Smooth muscle cell of the brain vasculature (primary cell): ENCODE data around the gene LRRC38.

ENCODE experiments used
- DNase-seq: peaks from one replicate; pipeline ENCODE4 v3.0.0-alpha.2; 2012; ENCODE audit warnings: low read depth, low spot score

Gene LRRC38

GRCh38 chr1:13517193-13517812 is 3.5 kb upstream of the LRRC38 start:
- DNase-seq = no peak

- no peak for DNase-seq
Observed at GRCh38 chr1:13516606-13517005, 2.8 kb upstream of the LRRC38 start.

- DNase-seq = no peak
Observed at GRCh38 chr1:13514821-13515220, 1.0 kb upstream of the LRRC38 start.

DNA sequence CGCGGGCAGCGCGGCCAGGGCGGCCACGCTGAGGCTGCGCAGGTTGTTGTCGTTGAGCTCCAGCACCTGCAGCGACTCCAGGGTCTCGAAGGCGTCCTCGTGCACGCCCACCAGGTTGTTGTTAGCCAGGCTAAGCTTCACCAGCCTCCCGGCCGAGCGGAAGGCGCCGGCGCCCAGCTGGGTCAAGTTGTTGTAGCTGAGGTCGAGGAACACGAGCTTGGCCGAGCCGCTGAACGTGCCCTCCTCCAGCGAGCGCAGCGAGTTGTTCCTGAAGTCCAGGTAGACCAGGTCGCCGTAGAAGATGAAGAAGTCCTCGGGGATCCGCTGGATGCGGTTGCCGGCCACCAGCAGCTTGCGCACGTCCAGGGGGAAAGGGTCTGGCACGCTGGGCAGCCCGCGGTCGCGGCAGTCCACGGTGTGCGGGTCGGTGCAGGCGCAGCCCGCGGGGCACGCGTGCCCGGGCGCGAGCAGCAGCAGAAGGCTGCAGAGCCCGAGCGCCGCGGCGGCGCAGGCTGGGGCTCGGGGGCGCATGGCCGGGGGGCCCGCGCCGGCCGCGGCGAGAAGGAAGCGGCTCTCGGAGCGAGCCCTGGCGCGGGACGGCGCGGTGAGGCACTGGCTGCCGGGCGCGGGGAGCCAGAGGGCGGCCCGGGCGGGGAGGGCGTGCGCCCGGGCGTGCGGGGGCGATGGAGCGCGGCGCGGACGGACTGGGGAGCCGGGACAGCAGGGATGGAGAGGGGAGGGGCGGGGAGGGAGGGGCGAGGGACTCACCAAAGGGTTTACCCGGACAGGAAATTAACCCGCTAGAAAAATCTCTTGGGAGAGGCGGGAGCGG is 524 bp downstream of the LRRC38 start:
- DNase-seq = no peak

DNA sequence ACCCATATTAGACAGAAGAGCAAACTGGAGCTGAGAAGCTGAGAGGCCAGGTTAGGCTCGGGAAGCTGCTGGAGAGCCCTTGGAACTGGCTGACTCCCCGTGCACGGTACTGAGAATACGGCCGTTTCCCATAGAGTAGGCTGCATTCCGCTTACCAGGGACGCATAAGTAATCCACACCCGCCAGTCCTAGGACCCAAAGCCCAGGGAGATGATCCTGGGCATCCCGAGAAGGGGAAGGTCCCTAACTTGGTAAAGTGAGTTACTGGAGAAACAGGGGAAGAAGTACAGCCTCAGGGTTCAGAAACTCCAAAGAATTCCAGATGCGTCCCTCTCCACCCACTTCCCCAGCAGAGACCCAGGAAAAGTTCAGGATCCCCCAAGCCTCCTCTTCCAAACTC is 1.3 kb downstream of the LRRC38 start:
- no peak for DNase-seq

DNA sequence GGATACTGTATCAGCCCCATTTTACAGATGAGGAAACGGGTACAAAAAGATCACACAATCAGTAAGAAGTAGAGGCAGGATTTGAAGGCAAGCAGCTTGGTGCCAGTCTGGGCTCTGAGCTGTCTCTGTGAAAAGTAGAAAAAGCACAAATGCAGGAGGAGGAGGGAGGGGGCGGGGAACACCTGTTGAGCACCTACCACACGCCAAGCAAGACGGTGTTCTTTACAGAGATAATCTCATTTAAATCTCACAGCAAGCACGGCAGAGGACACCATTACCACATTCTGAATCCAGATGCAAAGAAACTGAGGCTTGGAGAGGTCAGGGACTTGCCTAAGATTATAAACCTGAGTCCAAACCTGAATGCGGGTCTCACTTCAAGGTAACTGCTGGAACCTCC is 3.3 kb downstream of the LRRC38 start:
- DNase-seq = no peak

- no peak for DNase-seq
Observed at GRCh38 chr1:13507075-13507474, 6.7 kb downstream of the LRRC38 start.

GRCh38 chr1:13505020-13505419 is 8.8 kb downstream of the LRRC38 start:
- no peak for DNase-seq

GRCh38 chr1:13500806-13501205 is 13.0 kb downstream of the LRRC38 start:
- no peak for DNase-seq

DNA sequence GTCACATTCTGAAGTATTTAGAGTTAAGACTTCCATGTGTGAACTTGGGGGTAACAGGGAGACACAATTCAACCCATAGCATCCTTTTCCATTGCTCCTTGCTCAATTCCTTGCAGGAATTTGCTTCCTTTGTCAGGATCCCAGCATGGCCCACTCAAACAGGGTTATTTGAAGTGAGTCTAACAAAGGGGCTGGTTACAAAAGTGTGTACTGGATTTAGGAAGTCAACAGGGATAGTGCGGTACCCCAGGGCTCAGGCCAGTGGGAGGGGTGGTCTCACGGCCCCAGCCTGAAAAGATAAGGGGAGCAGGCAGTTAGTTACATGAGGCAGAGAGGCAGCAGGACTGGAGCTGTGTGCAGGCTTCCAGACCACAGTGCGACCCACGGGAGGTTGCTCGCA is 14.4 kb downstream of the LRRC38 start:
- DNase-seq = no peak

- DNase-seq = no peak
Observed at GRCh38 chr1:13498553-13498952, 15.2 kb downstream of the LRRC38 start.

DNA sequence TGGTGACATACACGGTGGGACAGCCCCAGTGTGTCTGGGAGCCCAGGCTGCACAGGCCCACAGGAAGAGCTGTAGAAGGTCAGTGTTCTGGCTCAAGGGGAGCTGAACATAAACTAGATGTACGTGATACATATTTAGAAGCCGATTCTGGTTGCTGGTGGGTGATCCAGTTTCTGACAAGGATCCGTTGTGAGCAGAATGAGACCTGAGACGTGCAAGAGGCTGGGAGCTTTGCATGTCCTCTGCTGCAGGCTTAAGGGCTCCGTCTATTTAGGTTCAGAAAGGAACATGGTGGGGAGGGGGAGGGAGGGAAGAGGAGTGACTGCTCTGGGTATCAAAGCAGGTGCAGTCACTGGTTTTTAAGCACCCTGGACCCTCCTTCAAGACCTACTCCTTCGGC is 18.6 kb downstream of the LRRC38 start:
- no peak for DNase-seq

GRCh38 chr1:13494712-13495111 is 19.1 kb downstream of the LRRC38 start:
- DNase-seq = no peak

GRCh38 chr1:13494025-13494424 is 19.8 kb downstream of the LRRC38 start:
- DNase-seq = no peak

- DNase-seq = no peak
Observed at GRCh38 chr1:13492711-13493110, 21.1 kb downstream of the LRRC38 start.

- DNase-seq = no peak
Observed at GRCh38 chr1:13487957-13488356, 25.8 kb downstream of the LRRC38 start.

DNA sequence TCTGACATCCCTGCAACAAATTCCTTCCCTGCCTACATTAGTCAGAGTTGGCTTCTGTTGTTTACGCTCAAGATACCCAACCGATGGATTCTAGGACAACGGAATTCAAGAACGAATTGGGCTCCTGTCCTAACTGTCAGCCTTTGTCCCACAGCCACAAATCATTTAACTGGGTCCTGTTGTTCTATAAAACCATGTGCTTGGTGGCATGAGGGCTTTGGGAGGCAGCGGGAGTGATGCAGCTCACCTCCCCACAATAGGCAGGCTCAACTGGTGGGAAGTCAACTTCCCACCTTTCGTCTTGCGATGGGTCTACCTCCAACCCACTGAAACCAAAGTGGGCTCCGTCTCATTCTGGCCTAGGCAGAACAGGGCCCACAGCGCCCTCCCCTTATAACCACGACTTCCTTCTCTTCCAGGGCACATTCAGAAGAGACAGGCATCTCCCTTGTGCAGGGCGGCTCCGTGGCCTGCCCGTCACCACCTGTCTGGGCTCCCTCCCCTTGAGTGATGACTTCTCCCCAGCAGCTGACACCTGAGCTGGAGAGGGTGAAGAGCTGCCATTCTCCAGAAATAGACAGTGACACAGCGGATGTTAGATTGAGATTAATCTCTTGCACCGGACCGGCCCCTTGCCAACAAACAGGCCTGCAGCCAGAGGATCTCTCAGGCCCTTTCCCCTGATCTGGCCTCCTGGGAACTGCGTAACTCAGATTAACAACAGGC is 26.5 kb downstream of the LRRC38 start:
- DNase-seq = no peak

DNA sequence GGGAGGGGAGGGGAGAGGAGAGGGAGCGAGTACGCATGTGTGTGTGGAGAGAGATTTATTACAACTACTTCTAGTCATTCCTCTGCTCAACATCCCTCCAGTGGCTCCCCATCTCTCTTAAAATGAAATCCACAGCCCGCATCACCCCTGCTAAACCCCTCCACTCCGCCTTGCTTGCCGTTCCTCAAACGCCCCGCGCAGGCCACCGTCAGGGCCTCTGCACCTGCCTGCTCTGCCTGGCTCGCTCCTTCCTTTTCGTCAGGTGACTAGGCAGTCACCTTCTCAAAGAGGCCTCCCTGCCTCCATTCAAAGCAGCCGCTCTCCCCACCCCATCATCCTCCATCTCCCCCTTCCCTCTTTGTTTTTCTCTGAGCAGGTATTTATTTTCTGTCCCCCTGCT is 29.9 kb downstream of the LRRC38 start:
- no peak for DNase-seq

DNA sequence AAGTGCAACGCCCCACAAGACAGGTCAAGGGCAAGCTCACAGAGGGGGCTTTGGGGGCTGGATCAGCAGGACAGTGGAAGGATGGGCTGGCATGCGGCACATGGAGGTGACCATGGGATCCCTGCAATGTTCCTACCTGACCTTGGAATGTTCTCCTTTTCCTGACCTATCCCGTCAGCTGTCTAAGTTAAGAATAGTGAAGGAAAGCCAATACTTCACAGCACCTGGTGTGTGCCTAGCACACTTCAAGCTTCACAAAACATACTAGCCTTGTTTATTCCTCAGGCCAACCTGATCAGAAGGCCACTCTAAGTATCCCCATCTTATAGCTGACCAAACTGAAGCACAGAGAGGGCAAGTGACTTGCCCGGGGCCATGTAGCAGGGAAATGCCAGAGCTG is 31.2 kb downstream of the LRRC38 start:
- DNase-seq = no peak

GRCh38 chr1:13479171-13479856 is 34.5 kb downstream of the LRRC38 start:
- no peak for DNase-seq

DNA sequence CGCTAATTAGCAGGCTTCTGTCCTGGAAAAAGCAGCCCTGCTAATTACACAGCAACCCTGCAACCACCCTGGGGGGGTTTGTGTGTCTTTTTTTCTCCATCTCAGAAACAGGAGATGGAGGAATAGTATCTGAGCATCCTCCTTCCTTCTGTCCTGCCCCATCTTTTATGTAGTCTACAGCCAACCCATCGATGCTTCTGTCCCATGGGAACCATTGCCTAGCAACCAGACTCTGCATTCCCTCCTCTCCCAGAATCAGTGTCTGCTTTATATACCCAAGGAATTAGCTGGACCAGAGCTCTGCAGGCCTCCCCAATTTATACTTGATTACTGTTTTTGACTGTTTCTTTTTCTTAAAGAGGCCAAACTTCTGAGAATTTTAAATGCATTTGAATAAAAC is 35.1 kb downstream of the LRRC38 start:
- no peak for DNase-seq

DNA sequence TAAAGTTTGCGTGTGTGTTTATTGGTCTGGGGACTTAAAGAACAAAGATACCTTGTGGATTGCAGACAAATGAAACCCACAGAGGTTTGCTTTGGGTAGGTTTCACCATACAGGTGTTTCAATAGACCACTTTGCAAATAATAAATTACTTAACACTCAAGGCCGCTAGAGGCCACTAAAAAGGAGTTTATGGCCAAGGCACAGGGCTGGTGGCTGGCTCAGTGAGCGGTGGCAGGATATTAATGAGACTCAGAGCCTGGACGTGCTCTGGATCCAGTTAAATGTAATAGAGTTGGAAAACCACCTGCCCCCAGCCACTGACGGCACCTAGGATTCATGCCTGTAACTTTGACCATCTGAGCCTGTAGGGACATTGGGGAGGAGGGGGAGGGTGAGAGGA is 44.5 kb downstream of the LRRC38 start:
- no peak for DNase-seq
